HL-60 (cell line): ENCODE measurements around the gene SKA3.

Source experiments
- CTCF ChIP-seq: IDR thresholded peaks from one replicate; pipeline ENCODE4 v1.5.1; 2011; ENCODE audit warnings: low read length, control low read depth, inconsistent platforms; ENCODE audit not compliant: insufficient read depth
- GABPA ChIP-seq: IDR thresholded peaks from 2 replicates; pipeline ENCODE4 v1.6.1; 2012; ENCODE audit warnings: low read depth
- POLR2AphosphoS5 ChIP-seq: IDR thresholded peaks from 2 replicates; pipeline ENCODE4 v1.6.1; 2012; ENCODE audit warnings: low read depth

- no peak for TF ChIP-seq CTCF
- no peak for TF ChIP-seq GABPA
- no peak for TF ChIP-seq POLR2AphosphoS5
These were observed 59.1 kb downstream of the SKA3 start for GRCh38 chr13:21117104-21117809.
